ENCODE results near the gene RPRD1A.
"Not testable (repeated sequence)": the region's sequence is repeated elsewhere in the genome, so short reads cannot be mapped to it uniquely, and the experiment has no call there.

Gene RPRD1A

DNA sequence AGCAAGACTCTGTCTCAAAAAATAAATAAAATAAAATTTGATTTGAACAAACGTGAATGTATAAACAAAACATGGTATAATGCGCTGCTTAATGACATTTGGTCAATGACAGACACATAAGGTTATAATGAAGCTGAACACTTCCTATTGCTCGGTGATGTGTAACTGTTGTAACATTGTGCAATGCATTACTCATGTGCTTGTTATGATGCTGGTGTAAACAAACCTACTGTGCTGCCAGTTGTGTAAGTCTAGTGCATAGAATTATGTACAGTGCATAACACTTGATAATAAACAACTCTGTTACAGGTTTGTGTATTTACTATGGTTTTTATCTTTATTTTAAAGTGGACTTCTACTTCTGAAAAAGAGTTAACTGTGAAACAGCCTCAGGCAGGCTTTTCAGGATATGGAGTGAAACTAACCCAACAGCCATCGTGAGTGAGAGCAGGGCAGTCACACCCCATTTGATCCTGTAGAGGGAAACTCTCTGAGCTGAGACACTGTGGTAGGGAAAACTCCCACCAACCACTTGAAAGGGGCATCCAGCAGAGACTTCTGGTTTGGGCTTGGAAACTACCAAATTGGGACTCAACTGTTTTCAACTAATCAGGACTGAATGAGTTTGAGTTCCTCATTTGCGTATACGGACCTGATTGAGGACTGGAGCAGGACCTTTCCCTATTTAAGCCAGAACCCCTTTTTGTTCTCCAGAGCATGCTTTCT, 8.7 kb upstream of the RPRD1A start:
- DNase-seq, result no peak

DNA sequence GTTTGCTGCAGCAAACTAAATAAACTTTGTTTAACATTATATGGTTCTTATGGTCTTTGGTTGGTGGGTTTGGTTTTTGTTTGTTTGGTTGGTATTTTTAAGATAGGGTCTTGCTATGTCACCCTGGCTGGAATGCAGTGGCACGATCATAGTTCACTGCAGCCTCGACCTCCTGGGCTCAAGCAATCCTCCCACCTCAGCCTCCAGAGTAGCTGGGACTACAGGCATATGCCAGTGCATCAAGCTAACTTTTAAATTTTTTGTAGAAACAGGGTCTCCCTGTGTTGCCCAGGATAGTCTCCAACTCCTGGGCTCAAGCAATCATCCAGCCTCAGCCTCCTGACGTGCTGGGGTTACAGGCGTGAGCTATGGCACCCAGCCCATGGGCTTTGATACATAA, 7.1 kb upstream of the RPRD1A start:
- DNase-seq, result no peak

DNA sequence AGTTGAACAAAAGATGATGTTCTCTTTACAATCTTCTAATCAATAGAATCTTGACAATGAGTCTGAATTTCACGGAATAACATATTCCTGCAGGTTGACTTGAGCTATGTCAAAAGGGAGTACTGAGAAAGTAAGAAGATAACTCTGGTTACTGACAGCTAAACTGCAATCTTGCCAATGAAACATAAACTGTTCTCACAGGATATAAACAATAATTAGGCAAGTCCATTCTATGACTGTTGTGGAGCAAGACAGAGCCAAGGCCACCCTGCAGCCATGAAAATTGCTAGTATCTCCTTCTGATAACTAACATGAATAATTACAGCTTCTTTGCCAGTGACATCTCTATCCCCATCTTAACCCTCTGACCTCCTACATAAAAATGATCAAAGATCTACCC, 6.3 kb upstream of the RPRD1A start:
- DNase-seq, result no peak

DNA sequence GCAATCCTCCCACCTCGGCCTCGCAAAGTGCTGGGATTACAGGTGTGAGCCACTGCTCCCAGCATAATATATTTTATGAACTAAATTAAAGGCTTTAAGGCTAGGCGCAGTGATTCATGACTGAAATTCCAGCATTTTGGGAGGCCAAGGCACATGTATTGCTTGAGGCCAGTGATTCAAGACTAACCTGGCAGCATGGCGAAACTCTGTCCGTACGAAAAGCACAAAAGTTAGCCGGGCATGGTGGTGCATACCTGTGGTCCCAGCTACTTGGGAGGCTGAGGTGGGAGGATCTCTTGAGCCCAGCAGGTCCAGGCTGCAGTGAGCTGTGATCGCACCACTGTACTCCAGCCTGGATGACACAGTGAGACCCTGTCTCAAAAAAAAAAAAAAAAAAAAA, 5.0 kb upstream of the RPRD1A start:
- DNase-seq, result not testable (repeated sequence)

DNA sequence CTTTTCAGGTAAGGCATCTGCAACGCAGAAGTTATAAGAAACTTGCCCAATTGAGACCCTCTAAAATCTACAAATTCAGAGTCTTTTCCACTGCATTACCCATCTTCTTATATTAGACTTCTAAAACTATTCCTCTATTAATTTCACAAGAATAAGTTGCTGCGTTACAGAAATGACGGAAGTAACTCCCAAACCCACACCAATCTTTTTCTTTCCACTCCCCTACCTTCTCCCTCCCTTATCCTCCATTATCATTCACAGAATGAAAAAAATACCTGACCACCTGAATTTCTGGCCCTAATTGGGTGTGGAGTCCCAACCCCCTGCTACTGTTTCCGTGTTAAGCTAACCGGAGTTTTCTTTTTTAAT, 689 bp downstream of the RPRD1A start:
- no peak for DNase-seq

DNA sequence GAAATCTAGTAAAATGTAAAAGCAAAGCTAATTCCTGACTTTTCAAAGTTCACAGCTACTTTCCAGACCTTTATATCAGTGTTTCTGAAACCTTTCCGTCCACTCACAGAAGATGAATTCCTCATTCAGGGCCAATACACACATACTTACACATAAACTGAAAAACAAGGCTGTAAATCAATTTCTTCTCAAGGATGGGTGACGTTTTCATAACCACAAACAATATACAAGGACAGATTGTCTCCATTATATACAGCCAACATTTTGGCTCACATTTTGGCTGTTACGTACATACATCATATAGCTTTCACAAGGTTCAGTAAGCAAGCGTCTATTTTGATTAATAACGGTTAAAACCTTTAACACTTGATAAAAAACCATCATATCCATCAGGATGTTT, 1.4 kb downstream of the RPRD1A start:
- DNase-seq, result no peak

DNA sequence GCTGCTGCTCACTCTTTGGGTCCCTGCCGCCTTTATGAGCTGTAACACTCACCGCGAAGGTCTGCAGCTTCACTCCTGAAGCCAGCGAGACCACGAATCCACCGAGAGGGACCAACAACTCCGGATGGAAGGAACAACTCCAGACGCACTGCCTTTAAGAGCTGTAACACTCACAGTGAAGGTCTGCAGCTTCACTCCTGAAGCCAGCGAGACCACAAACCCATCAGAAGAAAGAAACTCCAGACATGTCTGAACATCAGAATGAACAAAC, 2.6 kb downstream of the RPRD1A start:
- not testable (repeated sequence) for DNase-seq

DNA sequence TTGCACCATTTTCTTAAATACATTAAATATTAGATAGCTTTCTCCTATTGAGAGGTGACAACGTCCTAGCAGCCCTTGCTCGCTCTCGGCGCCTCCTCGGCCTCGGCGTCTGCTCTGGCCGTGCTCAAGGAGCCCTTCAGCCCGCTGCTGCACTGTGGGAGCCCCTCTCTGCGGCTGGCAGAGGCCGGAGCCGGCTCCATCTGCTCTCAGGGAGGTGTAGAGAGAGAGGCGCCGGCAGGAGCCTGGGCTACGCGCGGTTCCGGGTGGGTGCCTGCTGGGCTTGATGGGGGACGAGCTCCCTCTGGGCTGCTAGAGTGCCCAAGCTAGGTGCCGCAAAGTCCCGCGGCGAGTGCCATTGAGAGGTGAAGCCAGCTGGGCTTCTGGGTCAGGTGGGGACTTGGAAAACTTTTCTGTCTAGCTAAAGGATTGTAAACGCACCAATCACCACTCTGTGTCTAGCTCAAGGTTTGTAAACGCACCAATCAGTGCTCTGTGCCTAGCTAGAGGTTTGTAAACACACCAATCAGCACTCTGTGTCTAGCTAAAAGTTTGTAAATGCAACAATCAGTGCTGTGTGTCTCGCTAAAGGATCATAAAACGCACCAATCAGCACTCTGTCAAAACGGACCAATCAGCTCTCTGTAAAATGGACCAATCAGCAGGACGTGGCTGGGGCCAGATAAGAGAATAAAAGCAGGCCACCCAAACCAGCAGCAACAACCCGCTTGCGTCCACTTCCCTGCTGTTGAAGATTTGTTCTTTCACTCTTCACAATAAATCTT, 3.1 kb downstream of the RPRD1A start:
- no peak for DNase-seq

DNA sequence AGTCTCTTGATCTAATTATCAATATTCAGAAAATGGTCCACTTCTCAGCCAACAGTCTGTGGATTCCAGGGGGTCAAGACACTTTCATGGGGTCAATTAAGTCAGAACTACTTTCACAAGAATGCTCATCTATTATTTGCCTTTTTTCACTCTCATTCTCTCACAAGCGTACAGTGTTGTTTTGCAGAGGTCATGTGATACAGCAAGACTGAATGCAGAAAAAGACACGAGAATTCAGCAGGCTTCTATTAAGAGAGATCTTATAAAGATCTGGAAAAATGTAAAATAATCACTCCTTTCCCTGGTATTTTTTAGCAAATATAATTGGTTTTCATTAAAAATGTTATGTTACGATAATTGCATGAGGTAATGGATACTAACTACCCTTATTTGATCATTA, 8.7 kb downstream of the RPRD1A start:
- no peak for DNase-seq

DNA sequence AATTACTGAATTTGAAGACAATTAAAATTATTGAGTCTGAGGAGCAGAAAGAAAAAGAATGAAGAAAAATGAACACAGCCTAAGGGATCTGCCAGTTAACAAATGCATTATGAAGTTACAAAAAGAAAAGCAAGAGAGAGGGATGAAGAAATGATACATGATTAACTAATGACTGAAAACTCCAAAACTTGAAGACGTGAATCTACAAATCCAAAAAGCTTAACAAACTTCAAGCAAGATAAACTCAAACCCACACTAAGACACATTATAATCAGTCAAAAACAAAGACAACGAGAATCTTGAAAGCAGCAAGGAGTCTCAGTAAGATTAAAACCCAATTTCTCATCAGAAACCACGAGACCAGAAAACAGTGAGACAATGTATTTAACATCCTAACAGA, 15.6 kb downstream of the RPRD1A start:
- no peak for DNase-seq

DNA sequence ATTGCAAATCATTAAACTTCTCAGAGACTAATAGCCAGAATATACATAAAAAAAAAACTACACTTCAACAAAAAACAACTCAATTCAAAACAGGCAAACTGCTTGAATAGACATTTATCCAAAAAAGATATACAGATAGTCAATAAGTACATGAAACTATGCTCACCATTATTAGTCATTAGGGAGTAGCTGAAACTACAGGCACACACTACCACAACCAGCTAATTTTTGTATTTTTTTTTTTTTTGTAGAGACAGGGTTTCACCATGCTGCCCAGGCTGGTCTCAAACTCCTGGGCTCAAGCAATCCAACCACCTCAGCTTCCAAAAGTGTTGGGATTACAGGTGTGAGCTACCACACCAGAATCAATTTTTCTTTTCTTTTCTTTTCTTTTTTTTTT, 16.9 kb downstream of the RPRD1A start:
- no peak for DNase-seq

DNA sequence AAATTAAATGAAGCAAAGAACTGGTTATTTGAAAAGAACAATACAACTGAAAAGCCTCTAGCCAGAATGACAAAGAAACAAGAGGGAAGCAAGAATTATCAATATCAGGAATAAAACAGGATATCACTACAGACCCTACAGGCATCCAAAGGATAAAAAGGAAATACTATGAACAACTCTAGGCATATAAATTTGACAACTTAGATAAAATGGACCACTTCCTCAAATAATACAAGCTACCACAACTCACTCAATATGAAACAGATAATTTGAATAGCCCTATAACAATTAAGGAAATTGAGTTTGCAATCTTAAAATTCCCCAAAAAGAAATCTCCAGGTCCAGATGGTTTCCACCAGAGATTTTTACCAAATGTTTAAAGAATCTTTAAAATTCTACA, 19.8 kb downstream of the RPRD1A start:
- DNase-seq, result no peak

DNA sequence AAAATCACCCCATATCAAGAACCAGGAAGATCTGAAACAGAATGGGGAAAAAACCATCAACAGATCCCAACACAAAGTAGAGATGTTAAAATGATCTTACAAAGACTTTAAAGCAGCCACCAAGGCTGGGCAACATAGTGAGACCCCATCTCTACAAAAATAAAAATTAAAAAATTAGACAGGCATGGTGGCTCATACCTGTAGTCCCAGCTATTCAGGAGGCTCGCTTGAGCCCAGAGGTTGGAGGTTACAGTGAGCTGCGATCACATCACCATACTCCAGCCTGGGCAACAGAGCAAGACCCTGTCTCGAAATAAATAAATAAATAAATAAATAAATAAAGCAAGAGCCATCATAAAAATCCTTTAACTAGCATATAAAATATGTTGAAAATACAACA, 20.5 kb downstream of the RPRD1A start:
- no peak for DNase-seq

DNA sequence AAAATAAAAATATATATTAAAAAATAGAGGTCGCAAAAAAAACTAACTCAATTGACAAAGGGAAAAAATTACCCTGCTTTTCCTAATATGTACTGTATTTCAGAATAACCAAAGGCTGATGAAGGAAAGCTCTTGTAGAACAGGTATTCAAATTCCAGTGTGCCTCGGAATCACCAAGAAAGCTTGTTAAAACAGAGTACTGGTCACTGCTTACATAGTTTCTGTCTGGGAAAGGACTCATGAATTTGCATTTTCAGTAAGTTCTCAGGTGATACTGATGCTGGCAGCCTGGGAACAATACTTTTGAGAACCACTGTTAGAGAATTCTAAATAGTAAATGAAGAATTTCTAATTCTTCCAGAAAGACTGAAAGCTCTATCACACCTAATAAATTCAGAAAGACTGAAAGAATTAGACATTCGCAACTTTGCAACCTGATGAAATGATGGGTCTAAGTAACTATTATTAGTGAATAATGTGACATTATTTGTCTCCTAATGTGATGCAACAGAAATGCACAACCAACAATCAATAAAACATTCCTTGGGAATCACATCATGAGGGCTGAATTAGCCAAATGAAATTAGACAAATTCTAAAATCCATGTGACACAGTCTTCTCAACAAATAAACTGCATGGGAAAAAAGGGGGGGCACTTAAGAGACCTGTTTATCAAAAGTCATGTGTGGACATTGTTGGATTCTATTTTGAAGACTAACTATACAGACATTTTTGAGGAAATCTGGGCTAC, 21.9 kb downstream of the RPRD1A start:
- no peak for DNase-seq

DNA sequence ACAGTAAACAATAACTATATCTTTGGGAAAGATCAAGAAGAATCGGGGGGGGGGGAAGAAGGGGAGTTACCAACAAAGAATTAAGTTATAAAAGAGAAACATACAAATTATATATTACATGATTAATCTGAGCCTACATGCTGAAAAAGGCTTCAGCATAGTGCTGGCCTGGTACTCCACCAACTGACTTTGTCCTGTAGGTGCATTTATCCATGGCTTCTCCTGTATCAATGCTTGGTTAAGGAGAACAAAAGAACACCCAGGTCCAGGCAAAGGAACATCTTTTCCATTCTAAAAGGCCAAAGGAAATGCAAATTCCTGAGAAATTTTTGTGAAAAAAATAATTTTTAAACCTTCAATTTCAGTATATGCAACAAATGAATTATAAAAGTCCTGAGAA, 24.2 kb downstream of the RPRD1A start:
- DNase-seq, result no peak

DNA sequence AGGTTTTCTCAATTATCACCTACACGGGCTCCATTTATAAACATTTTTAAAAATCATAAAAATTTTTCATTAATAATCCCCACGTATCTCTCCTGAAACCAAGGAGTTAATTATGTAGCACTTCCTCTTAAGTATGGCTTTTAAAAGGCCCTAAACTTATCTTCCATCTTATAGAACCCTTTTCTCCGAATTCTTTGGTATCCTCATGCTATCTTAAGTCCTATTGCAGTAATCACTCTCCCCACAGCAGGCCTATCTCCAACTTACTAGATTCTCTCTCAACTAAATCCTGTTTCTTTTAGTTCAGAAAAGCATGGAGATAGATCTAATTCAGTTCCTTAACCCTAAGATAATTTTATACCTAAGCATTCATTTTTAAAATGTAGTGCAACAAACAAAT, 26.2 kb downstream of the RPRD1A start:
- DNase-seq, result no peak

DNA sequence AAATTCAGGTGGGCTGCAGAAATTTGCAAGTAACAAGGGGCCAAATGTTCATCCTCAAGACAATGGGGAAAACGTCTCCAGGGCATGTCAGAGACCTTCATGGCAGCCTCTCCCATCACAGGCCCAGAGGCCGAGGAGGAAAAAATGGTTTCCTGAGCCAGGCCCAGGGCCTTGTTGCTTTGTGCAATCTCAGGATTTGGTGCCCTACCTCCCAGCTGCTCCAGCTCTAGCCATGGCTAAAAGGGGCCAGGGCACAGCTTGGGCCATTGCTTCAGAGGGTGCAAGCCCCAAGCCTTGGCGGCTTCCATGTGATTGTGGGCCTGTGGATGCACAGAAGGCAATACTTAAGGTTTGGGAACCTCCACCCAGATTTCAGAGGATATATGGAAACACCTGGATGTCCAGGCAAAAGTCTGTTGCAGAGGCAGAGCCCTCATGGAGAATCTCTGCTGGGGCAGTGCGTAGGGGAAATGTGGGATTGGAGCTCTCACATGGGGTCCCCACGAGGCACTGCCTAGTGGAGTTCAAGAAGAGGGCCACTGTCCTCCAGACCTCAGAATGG, 29.2 kb downstream of the RPRD1A start:
- no peak for DNase-seq

DNA sequence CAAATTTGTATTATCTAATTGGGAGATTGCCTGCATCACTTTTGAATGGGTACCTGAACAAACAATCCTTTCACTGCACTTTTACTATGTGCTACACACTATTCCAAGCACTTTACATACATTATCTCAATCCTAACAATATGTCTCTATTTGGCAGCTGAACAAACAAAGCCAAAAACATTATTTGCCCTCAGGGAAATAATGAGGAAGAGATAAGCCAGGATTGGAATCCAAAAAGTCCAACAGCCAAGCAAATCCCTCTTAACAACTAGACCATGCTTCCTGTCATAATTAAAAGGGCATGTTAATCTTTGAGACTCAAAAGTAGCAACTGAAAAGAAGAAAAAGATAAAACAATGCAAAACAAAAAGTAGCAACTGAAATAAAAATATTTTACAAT, 32.1 kb downstream of the RPRD1A start:
- DNase-seq, result no peak

DNA sequence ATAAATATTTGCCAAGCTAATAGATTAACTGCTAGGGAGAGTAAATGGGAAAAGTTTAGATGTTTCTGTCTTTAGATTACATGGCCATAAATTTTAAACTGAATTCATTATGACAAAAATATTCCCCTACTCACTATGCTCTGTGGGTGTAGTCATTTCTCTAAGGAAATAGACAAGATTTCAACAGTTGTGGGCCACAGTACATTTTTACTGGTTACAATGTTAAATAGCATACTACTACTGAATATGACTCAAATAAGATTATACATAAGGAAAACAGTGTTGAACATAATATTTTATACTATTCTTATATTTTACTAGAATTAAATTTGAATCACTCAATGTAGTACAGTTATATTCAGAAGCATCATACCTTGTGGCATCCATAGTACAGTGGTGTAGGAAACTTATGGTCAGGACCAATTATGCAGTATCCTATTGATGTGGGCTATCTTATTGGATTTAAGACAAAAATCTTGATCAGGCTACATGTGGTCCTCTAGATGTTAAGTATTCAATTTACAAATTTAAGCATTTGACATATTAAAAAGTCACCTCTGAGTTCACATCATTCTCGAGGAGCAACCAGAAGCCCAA, 33.0 kb downstream of the RPRD1A start:
- DNase-seq, result no peak

DNA sequence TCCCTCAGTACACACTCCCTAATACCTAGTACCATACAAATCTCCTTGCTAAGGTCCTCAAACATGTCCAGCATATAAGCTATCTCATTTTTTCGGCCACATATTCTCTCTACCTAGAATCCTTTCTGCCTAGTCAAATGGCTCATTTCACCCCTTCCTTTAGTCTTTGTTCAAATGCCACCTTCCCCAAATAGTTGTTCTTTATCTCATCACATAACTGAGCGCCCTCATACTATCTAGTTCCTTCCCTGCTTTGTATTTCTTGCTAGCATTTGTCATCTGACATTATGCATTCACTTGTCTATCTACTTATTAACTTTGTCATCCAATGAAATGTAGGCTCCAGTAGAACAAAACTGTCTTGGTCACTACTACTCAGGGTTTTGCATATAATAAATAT, 35.5 kb downstream of the RPRD1A start:
- no peak for DNase-seq

DNA sequence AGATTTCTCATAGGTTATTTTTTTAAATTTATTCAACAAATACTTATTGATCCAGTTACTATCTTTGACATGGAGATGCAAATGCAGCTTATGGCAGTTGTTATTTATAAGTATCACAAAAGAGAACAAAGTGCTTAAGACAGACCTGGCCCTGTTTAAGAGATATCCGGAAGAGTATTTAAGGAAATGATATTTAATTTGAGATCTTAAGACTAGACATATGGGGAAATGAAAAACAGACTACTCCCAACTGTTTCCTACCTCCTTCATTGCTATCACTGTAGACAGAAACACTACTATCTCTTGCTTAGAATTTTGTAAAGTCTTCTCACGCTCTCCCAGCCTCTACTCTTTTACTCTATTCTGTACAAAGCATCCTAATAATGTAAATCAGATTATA, 36.0 kb downstream of the RPRD1A start:
- no peak for DNase-seq

DNA sequence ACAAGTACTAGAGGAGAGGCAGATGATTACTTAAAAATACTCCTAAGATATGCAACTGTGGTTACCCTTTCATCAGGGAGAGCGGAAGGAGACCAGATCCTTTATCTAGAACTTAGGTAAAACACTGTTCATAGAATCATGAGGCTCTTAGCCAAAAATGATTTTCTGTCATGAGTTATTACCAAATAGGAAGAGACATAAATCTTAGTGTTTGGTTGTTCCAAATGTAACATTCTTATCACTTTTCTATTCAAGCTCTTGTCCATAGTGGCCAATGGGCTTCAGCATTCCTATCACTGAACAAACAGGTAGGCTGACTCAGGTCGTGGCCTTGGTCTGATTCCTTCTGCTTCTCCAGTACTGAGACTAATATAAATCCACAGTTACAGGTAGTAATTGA, 38.5 kb downstream of the RPRD1A start:
- DNase-seq, result no peak

DNA sequence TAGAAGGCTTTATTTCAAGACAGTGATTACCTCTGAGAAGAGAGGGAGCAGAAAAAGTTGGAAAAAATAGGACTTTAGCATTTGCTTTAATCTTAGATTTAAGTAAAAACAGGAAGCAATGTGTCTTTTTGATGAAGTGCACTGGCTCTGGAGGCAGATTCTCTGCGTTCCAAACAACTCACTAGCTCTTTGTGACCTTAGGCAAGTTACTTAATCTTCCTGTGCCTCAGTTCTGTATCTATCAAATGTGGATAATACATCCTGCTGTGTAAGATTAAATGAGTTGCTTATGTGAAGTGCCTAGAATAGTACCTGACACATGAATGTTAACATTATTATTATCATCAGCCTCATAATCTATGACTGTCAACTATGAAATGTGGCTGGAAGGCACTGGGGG, 42.3 kb downstream of the RPRD1A start:
- DNase-seq, result no peak

DNA sequence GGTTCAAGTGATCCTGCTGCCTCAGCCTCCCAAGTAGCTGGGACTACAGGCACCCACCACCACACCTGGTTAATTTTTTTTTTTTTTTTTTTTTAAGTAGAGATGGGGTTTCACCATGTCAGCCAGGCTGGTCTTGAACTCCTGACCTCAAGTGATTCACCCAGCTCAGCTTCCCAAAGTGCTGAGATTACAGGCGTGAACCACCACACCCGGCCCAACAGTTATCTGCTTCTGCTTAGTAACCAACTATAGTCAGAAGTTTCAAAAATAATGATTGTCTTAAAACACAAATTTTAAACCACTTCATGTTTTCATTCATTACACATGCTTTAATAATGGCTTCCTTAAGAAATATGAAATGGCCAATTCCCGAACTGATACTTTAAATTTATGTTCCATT, 43.1 kb downstream of the RPRD1A start:
- DNase-seq, result not testable (repeated sequence)

All from activated CD8-positive, alpha-beta memory T cell treated with anti-CD3 and anti-CD28 coated beads for 24 hours (primary cell).